Measurements from ENCODE around the gene DDAH1. TPM values are rescaled to one million over a fixed set of nuclear protein-coding genes. Genes with fewer than 3 reads are reported as not detected.

DDAH1 gene
- total and polyA plus RNA-seq, 2 donors (not counting 3 experiments of a cell fraction or from before 2014, with no cell fraction given): 44.0 to 75.2 TPM

DNA sequence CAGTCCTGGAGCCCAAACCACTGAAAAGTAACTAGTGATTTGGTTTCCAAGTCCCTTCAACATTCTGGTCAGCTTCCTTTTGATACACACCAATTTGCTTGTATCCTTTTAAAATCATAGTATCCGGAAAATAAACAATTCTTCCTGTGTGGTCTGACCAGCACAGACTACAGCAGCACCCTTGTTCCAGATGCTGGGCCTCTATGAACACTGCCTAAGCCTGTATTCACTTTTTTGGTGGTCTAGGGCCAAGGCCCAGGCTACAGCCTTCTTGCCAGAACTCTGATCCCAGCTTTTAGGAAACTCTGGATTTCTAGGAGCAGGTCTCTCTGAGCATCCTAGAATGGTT is 801 bp upstream of the DDAH1 start:
- Histone ChIP-seq H3K9ac (replicated peaks; ENCODE audit: extremely low read depth, insufficient read depth, low read length) (peak overlapping the region; percentile 97), H3K4me2 (ENCODE audit: insufficient read depth, low read length) (peak overlapping the region; percentile 96), H3K79me2 (ENCODE audit: control insufficient read depth, insufficient read depth, low read length) (peaks cover 51% of the 10 kb centered on the region), H3K36me3 (ENCODE audit: control insufficient read depth in 2 of 2, extremely low read depth in 1 of 2, insufficient read depth in 2 of 2, low read length in 2 of 2) (no peaks in the 10 kb centered on the region), H3K27ac (ENCODE audit: insufficient read depth, low read depth, low read length) (peak overlapping the region; percentile 90), H3K9me1 (replicated peaks; ENCODE audit: control insufficient read depth, extremely low read depth, insufficient read depth, low read length) (no peaks in the 10 kb centered on the region), H2AFZ (ENCODE audit: low read depth, low read length) (no peak overlapping the region), H3K4me3 (replicated peaks in 1 of 3; ENCODE audit: insufficient read depth in 1 of 3, low read depth in 1 of 3, low read length in 3 of 3) (peak overlapping the region; percentile 65 to 97 (median 91)), H3K9me3 (replicated peaks; ENCODE audit: control insufficient read depth, insufficient read depth, low read length) (no peaks in the 10 kb centered on the region), H3K4me1 (ENCODE audit: control insufficient read depth, extremely low read depth, insufficient read depth, low read length) (peaks cover 33% of the 10 kb centered on the region), H4K20me1 (replicated peaks; ENCODE audit: control insufficient read depth, extremely low read depth, insufficient read depth, low read length) (no peaks in the 10 kb centered on the region), H3K27me3 (ENCODE audit: control insufficient read depth in 2 of 2, insufficient read depth in 2 of 2, low read length in 2 of 2) (no peaks in the 10 kb centered on the region)
- dilution Hi-C loops (cut with MboI; ENCODE audit: extremely low pct_ligation_motif_present, low sequenced_read_pairs): no loop called here
- peak; percentile 5 for TF ChIP-seq POLR2AphosphoS5 (IDR thresholded peaks at IDR 0.05; ENCODE audit: insufficient read depth, low read depth, low read length)
- TF ChIP-seq GATA2 (IDR thresholded peaks at IDR 0.05; ENCODE audit: insufficient read depth, insufficient read length, low read depth, low read length): no peak
- intact Hi-C loops (cut with micrococcal nuclease): loop anchor here (2.0 kb wide), 1 partner anchor 47 kb away; no protein-coding TSS in a partner anchor
- FAIRE-seq: no peak
- CTCF ChIA-PET: interaction anchor here (0.7 to 7.2 kb wide), 7 partner anchors 17 to 227 kb away, joined by 3 to 48 read pairs (median 9); no protein-coding TSS in a partner anchor
- TSS peak; percentile 53 for BruUV-seq (replicated peaks)
- POLR2A ChIA-PET: interaction anchor here (0.7 to 5.3 kb wide), 11 partner anchors 11 to 157 kb away, joined by 3 to 30 read pairs (median 5); partner anchors contain the start of gene CCN1
- DNase-seq (ENCODE audit: low read depth, low spot score): peak; percentile 28

DNA sequence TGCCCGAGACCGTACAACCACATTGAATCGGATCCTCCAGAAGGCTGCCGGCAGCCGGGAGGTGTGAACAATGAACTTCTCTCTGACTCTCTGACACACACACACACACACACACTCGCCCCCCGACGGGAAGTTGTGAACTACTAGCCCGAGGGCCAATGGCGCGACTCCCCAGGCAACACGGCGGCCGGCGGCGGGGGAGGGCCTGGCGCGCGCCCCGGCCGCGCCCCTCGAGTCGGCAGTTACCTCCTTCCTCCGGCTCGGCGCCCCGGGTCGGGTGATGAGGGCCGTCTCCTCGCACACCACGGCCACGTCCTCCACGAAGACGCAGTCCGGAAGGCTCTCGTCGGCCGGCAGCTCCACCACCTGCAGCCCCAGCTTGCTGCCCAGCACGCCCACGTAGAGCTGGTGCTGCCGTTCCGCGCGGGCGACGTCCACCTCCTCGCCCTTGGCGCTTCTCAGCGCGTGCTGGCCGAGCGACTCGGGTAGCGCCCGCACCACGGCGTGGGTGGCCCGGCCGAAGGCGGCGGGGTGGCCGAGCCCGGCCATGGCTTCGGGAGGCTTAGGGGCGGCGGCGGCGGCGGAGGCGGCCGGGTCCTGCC is 361 bp downstream of the DDAH1 start:
- peaks cover 39% of the 10 kb centered on the region for H3K4me1 ChIP-seq (ENCODE audit: control insufficient read depth, extremely low read depth, insufficient read depth, low read length)
- no peaks in the 10 kb centered on the region for H3K9me1 ChIP-seq (replicated peaks; ENCODE audit: control insufficient read depth, extremely low read depth, insufficient read depth, low read length)
- peak; percentile 70 for FAIRE-seq
- TF ChIP-seq MAX (IDR thresholded peaks at IDR 0.05; ENCODE audit: insufficient read depth, insufficient read length) (no peak), GATA2 (IDR thresholded peaks at IDR 0.05; ENCODE audit: insufficient read depth, insufficient read length, low read depth, low read length) (no peak), EZH2 (IDR thresholded peaks at IDR 0.05; ENCODE audit: borderline replicate concordance, low read depth, low read length, severe bottlenecking) (no peak), POLR2AphosphoS5 (IDR thresholded peaks at IDR 0.05; ENCODE audit: insufficient read depth, low read depth, low read length) (peak; percentile 90), JUN (IDR thresholded peaks at IDR 0.05; ENCODE audit: borderline replicate concordance, insufficient read depth, insufficient read length, low read depth) (no peak), CTCF (IDR thresholded peaks at IDR 0.05; ENCODE audit: extremely low read depth in 1 of 2, insufficient read depth in 1 of 2, low read depth in 1 of 2, low read length in 2 of 2) (no peak), FOS (IDR thresholded peaks at IDR 0.05; ENCODE audit: borderline replicate concordance, insufficient read depth, low read length) (peak; percentile 20), POLR2A (IDR thresholded peaks at IDR 0.05; ENCODE audit: low read depth, low read length) (peak; percentile 92), MYC (IDR thresholded peaks at IDR 0.05; ENCODE audit: low read depth, low read length) (no peak)
- H3K79me2 ChIP-seq (ENCODE audit: control insufficient read depth, insufficient read depth, low read length): peaks cover 62% of the 10 kb centered on the region
- H2AFZ ChIP-seq (ENCODE audit: low read depth, low read length): no peak overlapping the region
- intact Hi-C loops (cut with micrococcal nuclease) (loop anchor here (1.0 to 5.0 kb wide), 8 partner anchors 46 to 228 kb away; no protein-coding TSS in a partner anchor), dilution Hi-C loops (cut with MboI; ENCODE audit: extremely low pct_ligation_motif_present, low sequenced_read_pairs) (no loop called here)
- POLR2A ChIA-PET: interaction anchor here (0.9 to 5.3 kb wide), 9 partner anchors 12 to 156 kb away, joined by 3 to 30 read pairs (median 5); partner anchors contain the start of gene CCN1
- peak overlapping the region; percentile 96 for H3K4me2 ChIP-seq (ENCODE audit: insufficient read depth, low read length)
- H3K9me3 ChIP-seq (replicated peaks; ENCODE audit: control insufficient read depth, insufficient read depth, low read length): no peaks in the 10 kb centered on the region
- no peaks in the 10 kb centered on the region for H4K20me1 ChIP-seq (replicated peaks; ENCODE audit: control insufficient read depth, extremely low read depth, insufficient read depth, low read length)
- CTCF ChIA-PET: interaction anchor here (0.6 to 7.2 kb wide), 10 partner anchors 12 to 228 kb away, joined by 3 to 48 read pairs (median 8); no protein-coding TSS in a partner anchor
- no TSS peak for BruUV-seq (replicated peaks)
- H3K27ac ChIP-seq (ENCODE audit: insufficient read depth, low read depth, low read length): peak overlapping the region; percentile 90
- H3K9ac ChIP-seq (replicated peaks; ENCODE audit: extremely low read depth, insufficient read depth, low read length): peak overlapping the region; percentile 97
- peak overlapping the region; percentile 65 to 97 (median 91) for H3K4me3 ChIP-seq (replicated peaks in 1 of 3; ENCODE audit: insufficient read depth in 1 of 3, low read depth in 1 of 3, low read length in 3 of 3)
- H3K27me3 ChIP-seq (ENCODE audit: control insufficient read depth in 2 of 2, insufficient read depth in 2 of 2, low read length in 2 of 2): no peaks in the 10 kb centered on the region
- no peaks in the 10 kb centered on the region for H3K36me3 ChIP-seq (ENCODE audit: control insufficient read depth in 2 of 2, extremely low read depth in 1 of 2, insufficient read depth in 2 of 2, low read length in 2 of 2)
- DNase-seq (ENCODE audit: low read depth, low spot score): peak; percentile 90
